Astrocyte of the cerebellum (primary cell): ENCODE results near the gene BBS9.

Experiments
- DNase-seq: peaks from one replicate; pipeline ENCODE4 v3.0.0-alpha.2; 2011; ENCODE audit warnings: low read depth
- H3K4me3 ChIP-seq: 2 replicates; pipeline ENCODE4 v1.5.1; 2011; ENCODE audit warnings: mild to moderate bottlenecking, low read depth, low read length, moderate library complexity
- CTCF ChIP-seq: IDR thresholded peaks from 2 replicates; pipeline ENCODE4 v1.5.1; 2012; ENCODE audit warnings: low read length, low read depth, moderate library complexity, mild to moderate bottlenecking; ENCODE audit errors: missing control alignments
- in situ Hi-C: cut with HindIII; loops from 2 replicates; pipeline ENCODE4 v1.10.0; 2017; ENCODE audit warnings: low sequenced_read_pairs

The BBS9 gene

DNA sequence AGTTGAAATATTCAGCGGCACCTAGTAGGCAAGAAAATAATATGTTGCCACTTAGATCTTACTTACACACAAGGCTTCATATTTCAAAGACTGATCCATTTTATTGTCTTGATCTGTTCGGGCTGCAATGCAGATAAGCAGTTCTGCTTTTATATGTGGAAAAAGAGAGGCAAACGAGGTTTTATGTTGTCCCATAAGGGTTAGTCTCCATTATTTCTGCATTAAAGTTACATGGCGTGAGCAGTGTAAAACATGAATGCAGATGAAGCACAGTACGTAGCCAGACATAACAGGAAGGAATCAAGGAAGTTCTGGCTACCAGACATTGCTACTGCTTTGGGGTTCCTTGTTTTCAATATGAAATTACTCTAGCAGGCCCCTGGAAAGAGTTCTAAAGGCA, 224.8 kb downstream of the BBS9 start:
- no peak for TF ChIP-seq CTCF
- H3K4me3 ChIP-seq: no peak overlapping the region
- DNase-seq: no peak
- in situ Hi-C loops: no loop called here

DNA sequence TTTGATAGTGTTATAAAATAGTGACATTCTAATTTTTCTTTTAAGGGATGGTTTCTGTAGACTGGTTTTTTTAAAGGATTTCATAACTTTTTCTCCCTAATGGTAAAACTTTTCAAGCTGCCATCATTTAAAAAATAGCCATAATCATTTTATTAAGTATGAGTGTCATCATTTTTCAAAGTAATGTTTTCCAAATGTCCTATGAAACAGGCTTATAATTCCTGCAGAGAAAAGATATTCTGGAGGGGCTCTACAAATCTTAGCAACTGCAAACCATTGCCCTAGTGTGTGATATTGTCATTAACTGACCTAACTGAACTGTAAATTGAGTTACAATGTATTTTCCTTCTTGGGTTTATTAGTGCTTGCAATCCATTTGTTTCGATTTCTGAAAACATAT, 226.0 kb downstream of the BBS9 start:
- H3K4me3 ChIP-seq: no peak overlapping the region
- TF ChIP-seq CTCF: no peak
- DNase-seq: no peak
- in situ Hi-C loops: no loop called here

DNA sequence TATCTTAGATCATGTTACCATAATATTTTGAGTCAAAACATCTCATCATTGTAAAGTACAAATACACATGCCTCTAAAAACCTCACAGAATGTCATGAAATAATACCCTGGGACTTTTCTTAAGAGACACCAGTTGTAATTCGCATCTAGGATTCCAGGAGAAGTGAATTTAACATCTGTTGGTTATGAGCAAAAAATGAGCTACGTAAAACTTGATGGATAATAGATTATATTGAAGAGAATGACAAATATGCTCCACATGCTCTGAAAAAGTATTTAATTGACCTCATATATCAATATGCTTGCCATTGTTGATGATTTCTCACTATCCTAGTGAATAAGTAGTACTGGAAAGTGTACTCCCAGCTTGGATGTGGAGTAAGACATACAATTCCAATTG, 227.0 kb downstream of the BBS9 start:
- no peak for DNase-seq
- H3K4me3 ChIP-seq: no peak overlapping the region
- in situ Hi-C loops: no loop called here
- TF ChIP-seq CTCF: no peak

DNA sequence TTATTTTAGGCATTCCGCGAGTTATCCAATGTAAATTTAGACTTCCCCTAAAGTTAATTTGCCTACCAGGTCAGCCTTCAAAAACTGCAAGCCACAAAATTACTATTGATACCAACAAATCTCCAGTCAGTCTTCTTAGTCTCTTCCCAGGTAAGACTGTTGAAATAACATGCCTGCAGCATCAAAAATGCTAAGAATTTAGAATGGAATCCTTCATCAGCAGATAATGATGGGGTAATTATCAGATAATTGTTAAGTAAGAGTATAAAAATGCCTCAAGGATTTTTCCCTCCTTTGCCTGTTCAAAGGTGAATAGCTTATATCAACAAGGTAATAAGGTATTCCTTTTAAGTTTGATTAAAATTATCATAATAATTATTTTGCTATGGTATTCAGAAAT, 228.5 kb downstream of the BBS9 start:
- no peak for TF ChIP-seq CTCF
- no peak for DNase-seq
- in situ Hi-C loops: no loop called here
- no peak overlapping the region for H3K4me3 ChIP-seq

GRCh38 chr7:33369888-33370287, 240.5 kb downstream of the BBS9 start:
- H3K4me3 ChIP-seq: no peak overlapping the region
- DNase-seq: no peak
- no peak for TF ChIP-seq CTCF
- in situ Hi-C loops: no loop called here

DNA sequence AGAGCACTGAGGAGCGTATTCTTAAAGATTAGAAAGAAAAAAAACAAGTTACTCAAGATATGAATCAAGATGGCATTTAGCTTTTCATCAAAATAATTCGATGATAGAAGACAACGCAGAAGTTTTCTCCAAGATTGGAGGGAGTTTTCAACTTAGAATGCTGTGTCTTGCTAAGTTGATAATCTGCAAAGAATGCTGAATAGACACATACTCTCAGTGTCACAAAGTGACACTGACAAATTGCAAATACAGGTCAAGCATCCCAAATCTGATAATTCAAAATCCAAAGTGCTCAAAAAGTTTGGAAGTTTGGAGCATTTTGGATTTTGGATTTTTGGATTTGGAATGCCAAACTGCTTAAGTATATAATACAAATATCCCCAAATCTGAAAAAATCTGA, 243.8 kb downstream of the BBS9 start:
- no peak overlapping the region for H3K4me3 ChIP-seq
- in situ Hi-C loops: no loop called here
- no peak for DNase-seq
- TF ChIP-seq CTCF: no peak

GRCh38 chr7:33379891-33380525, 250.6 kb downstream of the BBS9 start:
- no peak for DNase-seq
- no peak for TF ChIP-seq CTCF

More at GRCh38 chr7:33379891-33380525, 250.6 kb downstream of the BBS9 start:
- in situ Hi-C loops: no loop called here
- H3K4me3 ChIP-seq: no peak overlapping the region
